ENCODE data around the gene OR4C11.

The OR4C11 gene

GRCh38 chr11:55607545-55607944 lies at the start of gene OR4C11:
Gene OR4C11 (minus strand): TSS chr11:55607645. CDS start chr11:55604373, 3,272 bp downstream.
- DNase-seq (ENCODE audit: low read depth in 2 of 2): no peak

GRCh38 chr11:55655096-55655495 lies 47.7 kb upstream of the OR4C11 start:
- DNase-seq (ENCODE audit: low read depth in 2 of 2): no peak

- no peak for DNase-seq (ENCODE audit: low read depth in 2 of 2)
Observed at GRCh38 chr11:55652560-55652959, 45.1 kb upstream of the OR4C11 start.

- DNase-seq (ENCODE audit: low read depth in 2 of 2): no peak
Observed at GRCh38 chr11:55648027-55648426, 40.6 kb upstream of the OR4C11 start, which contains the start of gene OR4S2. Gene OR4S2 (plus strand): TSS chr11:55648327. CDS start chr11:55650904, 2,577 bp downstream.

GRCh38 chr11:55634813-55635212 lies 27.4 kb upstream of the OR4C11 start, which contains the start of gene OR4P4:
Gene OR4P4 (plus strand): TSS chr11:55635113.
- no peak for DNase-seq (ENCODE audit: low read depth in 2 of 2)

GRCh38 chr11:55624531-55624930 lies 17.1 kb upstream of the OR4C11 start:
- no peak for DNase-seq (ENCODE audit: low read depth in 2 of 2)

- no peak for DNase-seq (ENCODE audit: low read depth in 2 of 2)
Observed at GRCh38 chr11:55572548-55572947, 34.9 kb downstream of the OR4C11 start.

GRCh38 chr11:55571828-55572227 lies 35.6 kb downstream of the OR4C11 start, which contains the start of gene OR4C16:
Gene OR4C16 (plus strand): TSS chr11:55572128. CDS start chr11:55572128, 0 bp downstream.
- DNase-seq (ENCODE audit: low read depth in 2 of 2): no peak

- DNase-seq (ENCODE audit: low read depth in 2 of 2): no peak
Observed at GRCh38 chr11:55554169-55554568, 53.3 kb downstream of the OR4C11 start, which contains the start of gene OR4C15. Gene OR4C15 (plus strand): TSS chr11:55554469. CDS start chr11:55554469, 0 bp downstream.
